ENCODE results near the gene GPSM1.

GRCh38 chr9:136343884-136344269 is 16.5 kb downstream of the GPSM1 start:
- TF ChIP-seq CTCF (IDR thresholded peaks at IDR 0.05) (no peak), POLR2AphosphoS5 (IDR thresholded peaks at IDR 0.05) (no peak)

All from sigmoid colon (tissue), 4 donors.